ENCODE data around the gene CCL25. TPM values are rescaled to one million over a fixed set of nuclear protein-coding genes. Genes with fewer than 3 reads are reported as not detected.

CCL25 gene, protein sequence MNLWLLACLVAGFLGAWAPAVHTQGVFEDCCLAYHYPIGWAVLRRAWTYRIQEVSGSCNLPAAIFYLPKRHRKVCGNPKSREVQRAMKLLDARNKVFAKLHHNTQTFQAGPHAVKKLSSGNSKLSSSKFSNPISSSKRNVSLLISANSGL
- total RNA-seq (2022; extraction: Qiagen RNA extraction; ENCODE audit: low read depth) = not detected in 5 replicates

DNA sequence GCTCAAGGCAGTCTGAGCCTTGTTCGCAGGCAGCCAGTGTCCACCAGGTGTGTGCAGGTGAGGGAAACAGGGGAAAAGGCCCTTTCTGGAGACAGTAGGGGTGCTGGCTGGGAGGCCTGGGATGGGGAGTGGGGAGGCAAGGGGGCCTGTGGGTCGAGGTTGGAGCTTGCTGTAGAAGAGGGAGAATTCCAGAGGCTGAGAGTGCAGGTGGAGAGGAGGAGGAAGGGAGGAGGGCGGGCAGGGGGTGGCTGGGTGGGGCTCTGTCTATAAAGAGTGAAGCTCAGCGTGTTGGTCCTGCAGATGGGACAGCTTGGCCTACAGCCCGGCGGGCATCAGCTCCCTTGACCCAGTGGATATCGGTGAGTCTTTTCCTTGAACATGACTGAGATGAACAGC lies at the start of gene CCL25:
TSS of gene CCL25 (plus strand) at position 297 of the 396 bp plus-strand sequence. CDS start 290 bp downstream, outside the sequence.

DNA sequence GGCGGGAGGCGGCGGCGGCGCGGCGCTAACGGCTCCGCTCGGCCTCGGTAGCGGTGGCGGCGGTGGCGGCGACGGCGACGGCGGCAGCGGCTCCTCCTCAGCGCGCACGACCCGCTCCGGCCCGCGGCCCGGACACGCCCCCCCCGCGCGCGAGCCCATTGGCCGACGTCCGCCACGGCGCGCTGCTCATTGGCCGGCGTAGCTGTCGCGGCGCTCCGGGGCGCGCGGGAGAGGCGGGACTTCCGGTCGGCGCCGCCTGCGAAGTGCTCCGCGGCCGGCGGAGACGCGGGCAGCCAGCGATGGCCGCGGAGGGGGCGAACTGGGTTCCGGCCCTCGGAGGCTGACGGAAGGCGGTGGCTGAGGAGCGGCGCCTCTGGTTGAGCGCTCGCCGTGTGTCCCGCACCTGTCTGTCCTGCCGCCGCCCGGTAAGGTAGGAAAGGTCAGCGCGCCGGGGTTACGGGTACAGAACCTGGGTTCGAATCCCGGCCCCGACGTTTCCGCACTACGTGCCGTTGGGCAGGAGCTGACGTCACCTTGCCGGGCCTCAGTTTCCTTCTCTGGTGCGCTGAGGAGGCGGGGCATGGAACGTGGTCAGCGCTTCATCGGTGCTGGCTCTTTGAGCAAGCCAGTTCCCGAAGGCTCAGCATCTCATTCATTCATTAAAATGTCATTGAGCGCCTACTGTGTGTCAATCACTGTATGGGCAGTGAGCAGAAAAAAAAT lies 46.9 kb upstream of the CCL25 start, which contains the start of gene ELAVL1:
TSS of gene ELAVL1 (minus strand) at position 108 of the 723 bp plus-strand sequence. CDS start 13,826 bp downstream, outside the sequence.

Other genes starting within 250 kb of the CCL25 start
- 1.0 to 2.1 TPM (median 2.0 TPM) in 5 replicates for gene EVI5L, start 222.5 kb upstream of the CCL25 start, total RNA-seq (2022; extraction: Qiagen RNA extraction; ENCODE audit: low read depth)
- gene PRR36, start 178.4 kb upstream of the CCL25 start, total RNA-seq (2022; extraction: Qiagen RNA extraction; ENCODE audit: low read depth) = 0.17 to 0.59 TPM (median 0.28 TPM) in 5 replicates
- gene LRRC8E, start 164.2 kb upstream of the CCL25 start, total RNA-seq (2022; extraction: Qiagen RNA extraction; ENCODE audit: low read depth) = 4.3 to 6.2 TPM (median 5.6 TPM) in 5 replicates
- 8.7 to 17.7 TPM (median 16.0 TPM) in 5 replicates for gene MAP2K7, start 148.9 kb upstream of the CCL25 start, total RNA-seq (2022; extraction: Qiagen RNA extraction; ENCODE audit: low read depth)
- gene TGFBR3L, start 137.9 kb upstream of the CCL25 start, total RNA-seq (2022; extraction: Qiagen RNA extraction; ENCODE audit: low read depth) = 1.4 to 2.8 TPM (median 2.2 TPM) in 4 of 5 replicates, not detected in the other
- gene SNAPC2, start 132.4 kb upstream of the CCL25 start, total RNA-seq (2022; extraction: Qiagen RNA extraction; ENCODE audit: low read depth) = 16.6 to 29.5 TPM (median 28.4 TPM) in 5 replicates
- 6.0 to 28.0 TPM (median 24.6 TPM) in 5 replicates for gene CTXN1, start 126.6 kb upstream of the CCL25 start, total RNA-seq (2022; extraction: Qiagen RNA extraction; ENCODE audit: low read depth)
- gene TIMM44, start 109.1 kb upstream of the CCL25 start, total RNA-seq (2022; extraction: Qiagen RNA extraction; ENCODE audit: low read depth) = 27.8 to 34.5 TPM (median 30.3 TPM) in 5 replicates
- 60.2 to 70.8 TPM (median 66.7 TPM) in 5 replicates for gene ELAVL1, start 47.1 kb upstream of the CCL25 start, total RNA-seq (2022; extraction: Qiagen RNA extraction; ENCODE audit: low read depth)
- not detected in 5 replicates for gene FBN3, start 96.8 kb downstream of the CCL25 start, total RNA-seq (2022; extraction: Qiagen RNA extraction; ENCODE audit: low read depth)
- gene CERS4, start 156.6 kb downstream of the CCL25 start, total RNA-seq (2022; extraction: Qiagen RNA extraction; ENCODE audit: low read depth) = 3.5 to 4.0 TPM (median 3.7 TPM) in 5 replicates

All from A549 treated with ZK216348 at 1 μM for 4 hours (cell line).